Vagina (tissue), 2 donors: ENCODE measurements around the gene KDM6B.

Source experiments
- CTCF ChIP-seq, 3 experiments: fragments of 450-650 bp in 2 of 3; fragments of 200-600 bp in 1 of 3; sonication (generic) in 1 of 3; IDR thresholded peaks; one replicate each; pipeline ENCODE4 v1.5.1; 2017 to 2019; ENCODE audit warnings: antibody characterized with exemption in 3 of 3, mild to moderate bottlenecking in 2 of 3, moderate library complexity in 2 of 3
- POLR2A ChIP-seq, 2 donors: fragments of 450-650 bp; IDR thresholded peaks; one replicate each; pipeline ENCODE4 v1.6.1; 2017; ENCODE audit warnings: antibody characterized with exemption in 2 of 2, mild to moderate bottlenecking in 2 of 2, moderate library complexity in 2 of 2
- POLR2AphosphoS5 ChIP-seq, 2 donors: sonication (generic); formaldehyde crosslinking; IDR thresholded peaks; one replicate each; pipeline ENCODE4 v1.9.0; 2017; ENCODE audit warnings: antibody characterized with exemption in 2 of 2, mild to moderate bottlenecking in 2 of 2, low read depth in 1 of 2; ENCODE audit not compliant: insufficient read depth in 1 of 2

DNA sequence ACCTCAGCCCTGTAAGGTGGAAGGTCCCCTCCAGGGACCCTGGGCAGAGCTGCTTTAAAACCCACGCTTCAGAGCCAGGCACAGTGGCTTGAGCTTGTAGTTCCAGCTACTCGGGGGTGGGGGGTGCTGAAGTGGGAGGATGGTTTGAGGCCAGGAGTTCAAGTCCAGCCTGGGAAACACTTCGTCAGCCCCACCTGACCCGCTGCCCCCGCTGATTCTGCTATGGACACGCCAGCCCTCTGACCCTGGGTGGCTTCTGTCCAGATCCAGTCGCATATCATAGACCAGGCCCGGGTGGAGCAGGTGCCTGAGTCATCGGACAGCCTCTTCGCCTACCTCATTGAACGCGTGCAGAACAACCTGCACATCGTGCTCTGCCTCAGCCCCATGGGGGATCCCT is 35.2 kb upstream of the KDM6B start:
- no peak for TF ChIP-seq POLR2A (IDR thresholded peaks at IDR 0.05)
- TF ChIP-seq CTCF (IDR thresholded peaks at IDR 0.05), result no peak
- no peak for TF ChIP-seq POLR2AphosphoS5 (IDR thresholded peaks at IDR 0.05; ENCODE audit: insufficient read depth in 1 of 2, low read depth in 1 of 2)
